Right lobe of liver (tissue), 4 donors: ENCODE data around the gene ELAC1.

Experiments
- CTCF ChIP-seq, 4 donors: fragments of 200-600 bp in 3 of 4; fragments of 450-650 bp in 1 of 4; IDR thresholded peaks; one replicate each; pipeline versions ENCODE4 v1.5.1 to v1.8.0; 2016 to 2022; ENCODE audit warnings: antibody characterized with exemption in 4 of 4, mild to moderate bottlenecking in 2 of 4
- POLR2A ChIP-seq: fragments of 450-650 bp; IDR thresholded peaks from one replicate; pipeline ENCODE4 v1.6.1; 2017; ENCODE audit warnings: antibody characterized with exemption, mild to moderate bottlenecking
- donor health status: DM: no; HTN: no; CAD: no.
- donor health status: DM: no; HTN: no; CAD: no.
- donor health status: DM: no; HTN: yes; CAD: no.

- TF ChIP-seq CTCF (IDR thresholded peaks at IDR 0.05) (no peak), POLR2A (no peak)
Observed at GRCh38 chr18:51007790-51008139, 39.9 kb downstream of the ELAC1 start.
